ENCODE measurements around the gene MYL6B. TPM values are rescaled to one million over a fixed set of nuclear protein-coding genes. Genes with fewer than 3 reads are reported as not detected.

The MYL6B gene
- polyA plus RNA-seq, 1 donor (not counting 4 experiments of a cell fraction or from before 2014, with no cell fraction given) = 44.9 TPM

DNA sequence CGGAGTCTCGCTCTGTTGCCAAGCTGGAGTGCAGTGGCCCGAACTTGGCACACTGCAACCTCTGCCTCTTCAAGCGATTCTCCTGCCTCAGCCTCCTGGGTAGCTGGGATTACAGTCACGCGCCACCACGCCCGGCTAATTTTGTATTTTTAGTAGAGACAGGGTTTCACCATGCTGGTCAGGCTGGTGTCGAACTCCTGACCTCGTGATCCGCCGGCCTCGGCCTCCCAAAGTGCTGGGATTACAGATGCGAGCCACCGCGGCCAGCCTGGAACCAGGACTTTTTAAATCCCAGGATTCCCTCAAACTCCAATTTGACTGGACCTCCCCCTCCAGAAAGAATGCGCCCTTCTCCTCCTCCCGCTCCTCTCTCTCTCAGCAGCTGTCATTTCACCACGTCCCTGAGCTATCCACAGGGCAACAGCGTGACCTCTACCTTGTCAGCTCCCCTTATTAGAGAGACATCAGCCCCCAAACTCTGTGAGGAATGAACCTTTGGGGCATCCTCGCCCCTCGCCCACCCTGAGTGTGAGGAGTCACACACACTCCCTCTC lies 22.4 kb upstream of the MYL6B start:
- TF ChIP-seq EZH2 (IDR thresholded peaks at IDR 0.05; ENCODE audit: low read length) = no peak
- TF ChIP-seq, protein P1, sequence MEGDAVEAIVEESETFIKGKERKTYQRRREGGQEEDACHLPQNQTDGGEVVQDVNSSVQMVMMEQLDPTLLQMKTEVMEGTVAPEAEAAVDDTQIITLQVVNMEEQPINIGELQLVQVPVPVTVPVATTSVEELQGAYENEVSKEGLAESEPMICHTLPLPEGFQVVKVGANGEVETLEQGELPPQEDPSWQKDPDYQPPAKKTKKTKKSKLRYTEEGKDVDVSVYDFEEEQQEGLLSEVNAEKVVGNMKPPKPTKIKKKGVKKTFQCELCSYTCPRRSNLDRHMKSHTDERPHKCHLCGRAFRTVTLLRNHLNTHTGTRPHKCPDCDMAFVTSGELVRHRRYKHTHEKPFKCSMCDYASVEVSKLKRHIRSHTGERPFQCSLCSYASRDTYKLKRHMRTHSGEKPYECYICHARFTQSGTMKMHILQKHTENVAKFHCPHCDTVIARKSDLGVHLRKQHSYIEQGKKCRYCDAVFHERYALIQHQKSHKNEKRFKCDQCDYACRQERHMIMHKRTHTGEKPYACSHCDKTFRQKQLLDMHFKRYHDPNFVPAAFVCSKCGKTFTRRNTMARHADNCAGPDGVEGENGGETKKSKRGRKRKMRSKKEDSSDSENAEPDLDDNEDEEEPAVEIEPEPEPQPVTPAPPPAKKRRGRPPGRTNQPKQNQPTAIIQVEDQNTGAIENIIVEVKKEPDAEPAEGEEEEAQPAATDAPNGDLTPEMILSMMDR (optimal IDR thresholded peaks at IDR 0.05 in 1 of 3, IDR thresholded peaks at IDR 0.05 in 1 of 3, conservative IDR thresholded peaks at IDR 0.05 in 1 of 3; ENCODE audit: extremely low read depth in 1 of 3, insufficient read depth in 2 of 3, low read length in 3 of 3) = no peak
- Histone ChIP-seq H3K4me2 (ENCODE audit: control insufficient read depth, extremely low read depth, insufficient read depth, low read depth, low read length) (peak overlapping the region; percentile 95), H3K27me3 (ENCODE audit: control insufficient read depth, extremely low read depth, insufficient read depth, low read length) (no peaks in the 10 kb centered on the region), H3K9me1 (ENCODE audit: control insufficient read depth, extremely low read depth, insufficient read depth, low read length) (no peaks in the 10 kb centered on the region), H3K27ac (ENCODE audit: control insufficient read depth, insufficient read depth, low read length) (no peak overlapping the region), H3K4me3 (ENCODE audit: control insufficient read depth in 2 of 3, extremely low read depth in 1 of 3, insufficient read depth in 2 of 3, low read depth in 1 of 3, low read length in 3 of 3) (peak overlapping the region in 1 of 3 experiments; percentile 96), H3K36me3 (ENCODE audit: control insufficient read depth in 2 of 2, extremely low read depth in 1 of 2, insufficient read depth in 2 of 2, low read length in 2 of 2) (peaks cover 32 to 36% of the 10 kb centered on the region in 2 experiments), H2AFZ (ENCODE audit: control insufficient read depth, low read length) (no peak overlapping the region), H3K9me3 (ENCODE audit: control insufficient read depth, low read depth, low read length) (no peaks in the 10 kb centered on the region), H4K20me1 (ENCODE audit: control insufficient read depth, extremely low read depth, insufficient read depth, low read length) (no peaks in the 10 kb centered on the region), H3K4me1 (ENCODE audit: control insufficient read depth, extremely low read depth, insufficient read depth, low read length) (peaks cover 21% of the 10 kb centered on the region), H3K79me2 (ENCODE audit: control insufficient read depth, insufficient read depth, low read length) (peaks cover 21% of the 10 kb centered on the region), H3K9ac (ENCODE audit: control insufficient read depth, extremely low read depth, insufficient read depth, low read length) (no peak overlapping the region)
- FAIRE-seq (no peak), DNase-seq (ENCODE audit: low read depth, low spot score) (no peak)
- dilution Hi-C loops (cut with MboI; ENCODE audit: extremely low pct_ligation_motif_present, low sequenced_read_pairs) = loop anchor here (10.0 kb wide), 1 partner anchor 45 kb away; no protein-coding TSS in a partner anchor

DNA sequence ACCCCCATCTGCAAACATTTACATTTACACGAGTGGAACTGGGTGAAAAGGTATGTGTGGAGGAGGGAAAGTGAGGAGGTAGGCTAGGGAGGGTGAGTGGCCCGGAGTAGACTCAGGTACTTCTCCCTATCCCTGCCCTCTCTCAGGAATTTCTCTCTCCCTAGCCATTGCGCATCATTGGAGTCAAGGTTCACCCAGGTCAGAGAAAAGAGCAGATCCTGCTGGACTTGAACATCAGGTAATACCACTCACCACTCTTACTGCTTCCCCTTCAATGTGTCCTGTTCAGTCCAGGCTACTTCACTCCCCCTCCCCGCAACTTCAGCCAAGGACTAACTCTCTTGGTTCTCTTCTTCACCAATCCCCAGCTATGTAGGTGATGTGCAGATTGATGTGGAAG lies 21.5 kb upstream of the MYL6B start:
- no peak overlapping the region for H3K27ac ChIP-seq (ENCODE audit: control insufficient read depth, insufficient read depth, low read length)
- FAIRE-seq = no peak
- no peak for DNase-seq (ENCODE audit: low read depth, low spot score)
- peaks cover 32 to 36% of the 10 kb centered on the region in 2 experiments for H3K36me3 ChIP-seq (ENCODE audit: control insufficient read depth in 2 of 2, extremely low read depth in 1 of 2, insufficient read depth in 2 of 2, low read length in 2 of 2)
- H3K4me1 ChIP-seq (ENCODE audit: control insufficient read depth, extremely low read depth, insufficient read depth, low read length) = peaks cover 20% of the 10 kb centered on the region
- no peaks in the 10 kb centered on the region for H3K9me1 ChIP-seq (ENCODE audit: control insufficient read depth, extremely low read depth, insufficient read depth, low read length)
- peaks cover 21% of the 10 kb centered on the region for H3K79me2 ChIP-seq (ENCODE audit: control insufficient read depth, insufficient read depth, low read length)
- no peaks in the 10 kb centered on the region for H3K9me3 ChIP-seq (ENCODE audit: control insufficient read depth, low read depth, low read length)
- no peak overlapping the region for H3K9ac ChIP-seq (ENCODE audit: control insufficient read depth, extremely low read depth, insufficient read depth, low read length)
- no peaks in the 10 kb centered on the region for H4K20me1 ChIP-seq (ENCODE audit: control insufficient read depth, extremely low read depth, insufficient read depth, low read length)
- no peak overlapping the region for H3K4me2 ChIP-seq (ENCODE audit: control insufficient read depth, extremely low read depth, insufficient read depth, low read depth, low read length)
- no peak for TF ChIP-seq EZH2 (IDR thresholded peaks at IDR 0.05; ENCODE audit: low read length)
- TF ChIP-seq, protein P1 (optimal IDR thresholded peaks at IDR 0.05 in 1 of 3, IDR thresholded peaks at IDR 0.05 in 1 of 3, conservative IDR thresholded peaks at IDR 0.05 in 1 of 3; ENCODE audit: extremely low read depth in 1 of 3, insufficient read depth in 2 of 3, low read length in 3 of 3) = no peak
- dilution Hi-C loops (cut with MboI; ENCODE audit: extremely low pct_ligation_motif_present, low sequenced_read_pairs) = no loop called here
- H3K27me3 ChIP-seq (ENCODE audit: control insufficient read depth, extremely low read depth, insufficient read depth, low read length) = no peaks in the 10 kb centered on the region
- H2AFZ ChIP-seq (ENCODE audit: control insufficient read depth, low read length) = no peak overlapping the region
- H3K4me3 ChIP-seq (ENCODE audit: control insufficient read depth in 2 of 3, extremely low read depth in 1 of 3, insufficient read depth in 2 of 3, low read depth in 1 of 3, low read length in 3 of 3) = no peak overlapping the region

All from keratinocyte (primary cell).